ENCODE data around the gene FTSJ1. TPM values are rescaled to one million over a fixed set of nuclear protein-coding genes. Genes with fewer than 3 reads are reported as not detected.

FTSJ1 gene
- total RNA-seq, 1 experiment from 2014 or later = 175 TPM

DNA sequence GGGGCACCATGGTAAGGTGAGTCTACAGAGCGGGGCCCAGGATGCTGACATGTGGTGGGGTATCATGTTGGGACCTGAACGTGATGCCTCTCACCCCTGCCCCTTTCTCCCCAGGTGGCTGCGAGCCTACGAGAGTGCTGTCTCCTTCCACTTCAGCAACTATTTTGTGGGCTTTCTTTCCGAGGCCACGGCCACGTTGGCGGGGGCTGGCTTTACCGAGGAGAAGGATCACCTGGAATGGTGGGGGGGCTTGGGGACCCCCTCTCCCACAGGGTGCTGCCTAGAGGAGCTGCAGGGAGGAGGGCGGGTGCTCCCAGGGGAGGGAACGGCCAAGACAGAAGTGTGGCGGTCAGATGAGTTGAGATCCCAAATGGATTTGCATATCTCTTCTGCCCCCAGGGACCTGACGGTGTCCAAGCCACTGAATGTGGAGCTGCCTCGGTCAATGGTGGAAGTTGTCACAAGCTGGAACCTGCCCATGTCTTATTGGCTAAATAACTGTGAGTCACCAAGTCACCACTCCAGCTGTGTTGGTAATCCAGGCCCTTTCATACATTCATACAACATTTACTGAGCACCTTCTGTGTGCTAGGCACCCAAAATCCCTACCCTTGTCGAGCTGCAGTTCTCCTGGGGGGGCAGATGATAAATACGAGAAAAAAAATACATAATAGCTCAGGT lies 38.3 kb downstream of the FTSJ1 start:
- no peaks in the 10 kb centered on the region for H3K9me2 ChIP-seq (replicated peaks; ENCODE audit: low read length)
- intact Hi-C loops (cut with micrococcal nuclease) = no loop called here
- ATAC-seq = no peak

GRCh38 chrX:48514868-48515460 lies 39.0 kb downstream of the FTSJ1 start:
- intact Hi-C loops (cut with micrococcal nuclease) = no loop called here
- ATAC-seq = no peak

More for the DNA sequence above, 38.3 kb downstream of the FTSJ1 start:
- Histone ChIP-seq H3F3A (ENCODE audit: low read length, unreplicated experiment) (no peaks in the 10 kb centered on the region), H3K4me2 (ENCODE audit: low read length) (no peak overlapping the region), H4K20me1 (ENCODE audit: low read length) (no peaks in the 10 kb centered on the region), H2AFZ (ENCODE audit: low read length) (no peak overlapping the region), H3K9ac (ENCODE audit: low read length) (no peak overlapping the region), H3K4me1 (ENCODE audit: insufficient read depth, low read length) (0 out of 2 replicates have a peak, but pooled peaks cover 6% of the 10 kb centered on the region), H3K4me3 (ENCODE audit: low read length) (no peak overlapping the region), H3K27ac (ENCODE audit: low read length) (no peak overlapping the region), H3K9me3 (ENCODE audit: low read length) (no peaks in the 10 kb centered on the region), H3K36me3 (ENCODE audit: low read depth, low read length) (no peaks in the 10 kb centered on the region), H3K27me3 (ENCODE audit: low read length) (no peaks in the 10 kb centered on the region), H3K79me2 (ENCODE audit: low read length) (peaks cover 9% of the 10 kb centered on the region; the same call in 1 of the 2 replicates)
- DNase-seq = no peak
- CTCF ChIA-PET = no interaction called here
- POLR2A ChIA-PET (ENCODE audit: unreplicated experiment) = no interaction called here
- TF ChIP-seq EZH2phosphoT487 (IDR thresholded peaks at IDR 0.05; ENCODE audit: borderline replicate concordance, low read length) = no peak
- no TSS peak for BruUV-seq (replicated peaks)

DNA sequence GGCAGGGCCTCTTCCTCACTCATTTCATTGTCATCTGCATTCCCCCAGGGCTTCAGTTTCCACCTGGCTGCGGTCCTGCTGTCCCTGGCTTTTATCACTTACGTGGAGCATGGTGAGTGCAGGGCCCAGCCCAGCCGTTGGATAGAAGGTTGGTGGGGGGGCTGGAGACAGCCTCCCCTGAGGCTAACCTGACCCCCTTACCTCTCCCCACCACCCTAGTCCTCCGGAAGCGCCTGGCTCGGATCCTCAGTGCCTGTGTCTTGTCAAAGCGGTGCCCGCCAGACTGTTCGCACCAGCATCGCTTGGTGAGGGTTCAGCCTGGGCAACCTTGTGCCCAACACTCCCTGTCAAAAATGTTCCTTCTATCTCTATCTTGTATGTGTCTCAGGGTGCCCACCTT lies 39.8 kb downstream of the FTSJ1 start:
- Histone ChIP-seq H3K4me3 (ENCODE audit: low read length) (no peak overlapping the region), H3K4me2 (ENCODE audit: low read length) (no peak overlapping the region), H3K9me3 (ENCODE audit: low read length) (no peaks in the 10 kb centered on the region), H4K20me1 (ENCODE audit: low read length) (no peaks in the 10 kb centered on the region), H3K27me3 (ENCODE audit: low read length) (no peaks in the 10 kb centered on the region), H3K9me2 (replicated peaks; ENCODE audit: low read length) (no peaks in the 10 kb centered on the region), H3K4me1 (ENCODE audit: insufficient read depth, low read length) (no peaks in the 10 kb centered on the region), H3F3A (ENCODE audit: low read length, unreplicated experiment) (no peaks in the 10 kb centered on the region), H3K79me2 (ENCODE audit: low read length) (no peaks in the 10 kb centered on the region), H2AFZ (ENCODE audit: low read length) (no peak overlapping the region), H3K36me3 (ENCODE audit: low read depth, low read length) (no peaks in the 10 kb centered on the region), H3K27ac (ENCODE audit: low read length) (no peak overlapping the region), H3K9ac (ENCODE audit: low read length) (no peak overlapping the region)
- DNase-seq = no peak
- TF ChIP-seq EZH2 (IDR thresholded peaks at IDR 0.05; ENCODE audit: low read length, unreplicated experiment) (no peak), EZH2phosphoT487 (IDR thresholded peaks at IDR 0.05; ENCODE audit: borderline replicate concordance, low read length) (no peak)
- TF ChIP-seq, protein P1, sequence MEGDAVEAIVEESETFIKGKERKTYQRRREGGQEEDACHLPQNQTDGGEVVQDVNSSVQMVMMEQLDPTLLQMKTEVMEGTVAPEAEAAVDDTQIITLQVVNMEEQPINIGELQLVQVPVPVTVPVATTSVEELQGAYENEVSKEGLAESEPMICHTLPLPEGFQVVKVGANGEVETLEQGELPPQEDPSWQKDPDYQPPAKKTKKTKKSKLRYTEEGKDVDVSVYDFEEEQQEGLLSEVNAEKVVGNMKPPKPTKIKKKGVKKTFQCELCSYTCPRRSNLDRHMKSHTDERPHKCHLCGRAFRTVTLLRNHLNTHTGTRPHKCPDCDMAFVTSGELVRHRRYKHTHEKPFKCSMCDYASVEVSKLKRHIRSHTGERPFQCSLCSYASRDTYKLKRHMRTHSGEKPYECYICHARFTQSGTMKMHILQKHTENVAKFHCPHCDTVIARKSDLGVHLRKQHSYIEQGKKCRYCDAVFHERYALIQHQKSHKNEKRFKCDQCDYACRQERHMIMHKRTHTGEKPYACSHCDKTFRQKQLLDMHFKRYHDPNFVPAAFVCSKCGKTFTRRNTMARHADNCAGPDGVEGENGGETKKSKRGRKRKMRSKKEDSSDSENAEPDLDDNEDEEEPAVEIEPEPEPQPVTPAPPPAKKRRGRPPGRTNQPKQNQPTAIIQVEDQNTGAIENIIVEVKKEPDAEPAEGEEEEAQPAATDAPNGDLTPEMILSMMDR (conservative IDR thresholded peaks at IDR 0.05; ENCODE audit: low read depth, low read length) = no peak
- no peak for ATAC-seq
- POLR2A ChIA-PET (ENCODE audit: unreplicated experiment) = no interaction called here
- intact Hi-C loops (cut with micrococcal nuclease) = no loop called here
- CTCF ChIA-PET = no interaction called here
- BruUV-seq (replicated peaks) = no TSS peak

More at GRCh38 chrX:48514868-48515460, 39.0 kb downstream of the FTSJ1 start:
- Histone ChIP-seq H3K36me3 (ENCODE audit: low read depth, low read length) (no peaks in the 10 kb centered on the region), H3K4me1 (ENCODE audit: insufficient read depth, low read length) (0 out of 2 replicates have a peak, but pooled peaks cover 1% of the 10 kb centered on the region), H2AFZ (ENCODE audit: low read length) (no peak overlapping the region), H3K9ac (ENCODE audit: low read length) (no peak overlapping the region), H3F3A (ENCODE audit: low read length, unreplicated experiment) (no peaks in the 10 kb centered on the region), H3K9me2 (replicated peaks; ENCODE audit: low read length) (no peaks in the 10 kb centered on the region), H3K27ac (ENCODE audit: low read length) (no peak overlapping the region), H3K79me2 (ENCODE audit: low read length) (0 out of 2 replicates have a peak, but pooled peaks cover 2% of the 10 kb centered on the region), H3K27me3 (ENCODE audit: low read length) (no peaks in the 10 kb centered on the region), H3K4me3 (ENCODE audit: low read length) (no peak overlapping the region), H3K4me2 (ENCODE audit: low read length) (no peak overlapping the region), H4K20me1 (ENCODE audit: low read length) (no peaks in the 10 kb centered on the region), H3K9me3 (ENCODE audit: low read length) (no peaks in the 10 kb centered on the region)
- ChIA-PET CTCF (no interaction called here), POLR2A (ENCODE audit: unreplicated experiment) (no interaction called here)
- DNase-seq = no peak
- no TSS peak for BruUV-seq (replicated peaks)
- TF ChIP-seq, protein P1 (conservative IDR thresholded peaks at IDR 0.05; ENCODE audit: low read depth, low read length) = no peak
- no peak for TF ChIP-seq EZH2 (IDR thresholded peaks at IDR 0.05; ENCODE audit: low read length, unreplicated experiment)
- TF ChIP-seq EZH2phosphoT487 (IDR thresholded peaks at IDR 0.05; ENCODE audit: borderline replicate concordance, low read length) = no peak

Data from PC-3 (cell line).